Spleen (tissue), 11 donors: ENCODE measurements around the gene GSTO1. TPM values are rescaled to one million over a fixed set of nuclear protein-coding genes. Genes with fewer than 3 reads are reported as not detected.
A peak's percentile ranks its signal among the peaks of the same experiment; 100 is the strongest.

Experiments used
- DNase-seq: peaks from one replicate; pipeline ENCODE4 v3.0.0-alpha.2; 2020
- H3K27ac ChIP-seq, 8 donors: fragments of 200-600 bp; sonication (generic) in 7 of 8; 1 replicate in 4 of 8; 2 replicates in 4 of 8; pipeline versions ENCODE4 v1.5.0 to v1.8.0; 2016 to 2021; ENCODE audit warnings: inconsistent platforms in 4 of 8, mild to moderate bottlenecking in 4 of 8, moderate library complexity in 1 of 8
- H3K27me3 ChIP-seq, 7 donors: fragments of 200-600 bp; sonication (generic) in 6 of 7; replicated peaks in 1 of 7; 1 replicate in 4 of 7; 2 replicates in 3 of 7; pipeline versions ENCODE4 v1.5.0 to v1.8.0; 2016 to 2021; ENCODE audit warnings: inconsistent platforms in 3 of 7, mild to moderate bottlenecking in 1 of 7
- H3K36me3 ChIP-seq, 6 donors: fragments of 200-600 bp; sonication (generic) in 5 of 6; 1 replicate in 4 of 6; 2 replicates in 2 of 6; pipeline versions ENCODE4 v1.5.0 to v1.8.0; 2016 to 2021; ENCODE audit warnings: inconsistent platforms in 2 of 6
- H3K4me1 ChIP-seq, 6 donors: fragments of 200-600 bp; sonication (generic) in 5 of 6; 1 replicate in 3 of 6; 2 replicates in 3 of 6; pipeline versions ENCODE4 v1.5.0 to v1.8.0; 2016 to 2021; ENCODE audit warnings: inconsistent platforms in 3 of 6
- H3K4me3 ChIP-seq, 8 donors: fragments of 200-600 bp; sonication (generic) in 7 of 8; 1 replicate in 4 of 8; 2 replicates in 4 of 8; pipeline versions ENCODE4 v1.5.0 to v1.8.0; 2016 to 2021; ENCODE audit warnings: inconsistent platforms in 4 of 8, mild to moderate bottlenecking in 4 of 8, moderate library complexity in 2 of 8
- H3K9me3 ChIP-seq, 8 donors: fragments of 200-600 bp; sonication (generic) in 7 of 8; 1 replicate in 4 of 8; 2 replicates in 4 of 8; pipeline versions ENCODE4 v1.5.0 to v1.8.0; 2016 to 2021; ENCODE audit warnings: inconsistent platforms in 4 of 8
- POLR2A ChIP-seq, 3 donors: fragments of 450-650 bp; IDR thresholded peaks; one replicate each; pipeline ENCODE4 v1.5.1; 2017; ENCODE audit warnings: antibody characterized with exemption in 3 of 3, mild to moderate bottlenecking in 1 of 3
- POLR2AphosphoS5 ChIP-seq, 3 donors: sonication (generic); formaldehyde crosslinking; IDR thresholded peaks; one replicate each; pipeline ENCODE4 v1.5.1; 2017; ENCODE audit warnings: antibody characterized with exemption in 3 of 3
- WGBS, 5 donors: extraction: QIAGEN DNeasy Blood & Tissue Kit in 3 of 5; methylation state at CpG; one replicate each; pipeline versions ENCODE4 v1.1.5 to v1.1.7; 2013 to 2018; 5-methylcytosine and 5-hydroxymethylcytosine counted together
- intact Hi-C: fragments of 100-400 bp; cut with DNase I; formaldehyde crosslinking; loops from one replicate; pipeline ENCODE4 v1.15.0; 2023; ENCODE audit warnings: low total_unique reads
- polyA plus RNA-seq, 3 donors: library from polyadenylated mRNA; stranded (reverse); fragments of 200-250 nt; gene quantifications; one replicate each; pipeline ENCODE4 v1.2.1, GENCODE V29; 2013
- total RNA-seq, 7 donors: library from RNA; depleted of rRNA in 3 of 7; stranded (reverse); fragments of >200 nt in 3 of 7; fragmentation: NEBNext Ultra II Directional in 4 of 7; extraction: Animal tissue kit (Norgen Biotek cat#: 25700) in 4 of 7; gene quantifications; one replicate each; pipeline versions ENCODE4 v1.1.0 to v1.2.1, GENCODE V29; 2016 to 2021
- TF ChIP-seq, protein P1 (sequence below), 11 experiments: fragments of 200-600 bp in 7 of 11; fragments of 450-650 bp in 4 of 11; sonication (generic) in 4 of 11; IDR thresholded peaks in 8 of 11; conservative IDR thresholded peaks in 3 of 11; 1 replicate in 7 of 11; 2 replicates in 4 of 11; pipeline versions ENCODE4 v1.4.0 to v1.8.0; 2016 to 2021; ENCODE audit warnings: antibody characterized with exemption in 11 of 11, inconsistent platforms in 4 of 11, mild to moderate bottlenecking in 1 of 11
- donor health status: healthy with polysubstance abuse.
- donor health status: DM: no; HTN: no; CAD: no; lungs with moderate emphysema.
- donor health status: DM: no; HTN: no; CAD: no.
- donor health status: Bipolar disorder and iron deficiency.
- donor health status: healthy.
- donor health status: DM: no; HTN: no; CAD: no.
- donor health status: DM: yes; HTN: yes; CAD: no.

The GSTO1 gene
- total and polyA plus RNA-seq, 10 donors: 64.4 to 157 (median 90.8) TPM

- Histone ChIP-seq H3K4me3 (no peak overlapping the region), H3K27ac (peak overlapping the region in 7 of 8 donors; percentile 4 to 63 (median 25)), H3K9me3 (no peaks in the 10 kb centered on the region), H3K36me3 (peaks cover 0 to 58% (median 17%) of the 10 kb centered on the region in 6 donors), H3K27me3 (no peaks in the 10 kb centered on the region), H3K4me1 (peaks cover 10 to 95% (median 42%) of the 10 kb centered on the region in 6 donors)
- no peak for DNase-seq
- intact Hi-C loops: no loop called here
- no peak for TF ChIP-seq POLR2AphosphoS5 (IDR thresholded peaks at IDR 0.05)
- TF ChIP-seq, protein P1, sequence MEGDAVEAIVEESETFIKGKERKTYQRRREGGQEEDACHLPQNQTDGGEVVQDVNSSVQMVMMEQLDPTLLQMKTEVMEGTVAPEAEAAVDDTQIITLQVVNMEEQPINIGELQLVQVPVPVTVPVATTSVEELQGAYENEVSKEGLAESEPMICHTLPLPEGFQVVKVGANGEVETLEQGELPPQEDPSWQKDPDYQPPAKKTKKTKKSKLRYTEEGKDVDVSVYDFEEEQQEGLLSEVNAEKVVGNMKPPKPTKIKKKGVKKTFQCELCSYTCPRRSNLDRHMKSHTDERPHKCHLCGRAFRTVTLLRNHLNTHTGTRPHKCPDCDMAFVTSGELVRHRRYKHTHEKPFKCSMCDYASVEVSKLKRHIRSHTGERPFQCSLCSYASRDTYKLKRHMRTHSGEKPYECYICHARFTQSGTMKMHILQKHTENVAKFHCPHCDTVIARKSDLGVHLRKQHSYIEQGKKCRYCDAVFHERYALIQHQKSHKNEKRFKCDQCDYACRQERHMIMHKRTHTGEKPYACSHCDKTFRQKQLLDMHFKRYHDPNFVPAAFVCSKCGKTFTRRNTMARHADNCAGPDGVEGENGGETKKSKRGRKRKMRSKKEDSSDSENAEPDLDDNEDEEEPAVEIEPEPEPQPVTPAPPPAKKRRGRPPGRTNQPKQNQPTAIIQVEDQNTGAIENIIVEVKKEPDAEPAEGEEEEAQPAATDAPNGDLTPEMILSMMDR (IDR thresholded peaks at IDR 0.05 in 8 of 11, conservative IDR thresholded peaks at IDR 0.05 in 3 of 11): no peak
- no peak for TF ChIP-seq POLR2A (IDR thresholded peaks at IDR 0.05)
- 42 to 64% (median 49%) methylated on average over 4 of the region's 4 CpGs for WGBS, 5 donors
Measured at GRCh38 chr10:104308439-104308903, 53.8 kb downstream of the GSTO1 start.

DNA sequence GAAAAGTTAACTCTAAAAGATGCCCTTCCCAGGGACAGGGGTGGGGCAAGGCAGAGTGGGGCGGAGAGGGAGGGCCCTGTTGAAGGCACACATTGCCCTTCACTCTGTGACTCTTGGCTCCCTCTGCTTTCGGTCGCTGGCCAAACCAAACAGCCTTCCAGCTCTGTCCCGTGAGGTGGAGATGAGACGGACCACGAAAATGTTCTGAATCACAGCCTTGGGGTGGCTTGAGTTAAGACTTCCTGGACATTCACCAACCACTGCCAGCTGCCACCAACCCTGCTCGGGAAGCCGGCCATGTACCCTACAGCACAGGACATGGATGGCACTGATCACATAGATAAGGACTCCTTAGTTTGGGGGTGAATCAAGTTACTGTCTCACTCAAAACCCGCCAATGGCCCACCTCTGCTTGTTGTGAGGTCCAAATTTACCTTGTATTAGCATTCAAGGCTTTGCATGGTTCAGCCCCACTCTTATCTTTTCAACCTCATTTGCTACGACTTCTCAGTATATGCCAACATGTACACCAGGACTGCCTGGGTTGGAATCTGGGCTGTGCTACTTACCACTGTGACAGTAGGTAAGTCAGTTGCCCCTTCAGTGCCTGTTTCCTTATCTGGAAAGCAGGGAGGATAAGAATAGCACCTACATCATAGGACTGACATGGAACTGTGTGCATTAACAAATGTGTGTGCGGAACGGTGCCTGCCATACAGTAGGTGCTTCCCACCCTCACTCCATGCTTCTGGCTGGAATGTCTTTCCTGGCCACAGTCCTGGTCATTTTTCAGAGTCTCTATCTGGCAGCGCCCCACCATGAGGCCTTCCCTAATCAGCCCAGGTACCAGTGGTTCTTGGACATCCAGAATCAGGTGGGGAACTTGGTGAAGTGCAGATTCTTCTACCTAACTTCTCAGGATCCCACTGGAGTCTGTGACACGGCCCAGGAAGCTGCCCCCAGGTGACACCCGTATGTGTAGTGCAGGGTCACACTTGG lies 55.6 kb downstream of the GSTO1 start:
- Histone ChIP-seq H3K4me3 (no peak overlapping the region), H3K4me1 (peaks cover 10 to 93% (median 33%) of the 10 kb centered on the region in 6 donors), H3K27me3 (no peaks in the 10 kb centered on the region), H3K36me3 (peaks cover 2 to 76% (median 35%) of the 10 kb centered on the region in 6 donors), H3K9me3 (no peaks in the 10 kb centered on the region), H3K27ac (peak overlapping the region in 4 of 8 donors; percentile 4 to 59 (median 30))
- intact Hi-C loops: no loop called here
- TF ChIP-seq, protein P1 (IDR thresholded peaks at IDR 0.05 in 8 of 11, conservative IDR thresholded peaks at IDR 0.05 in 3 of 11): no peak
- TF ChIP-seq POLR2AphosphoS5 (IDR thresholded peaks at IDR 0.05) (peak in 2 of 3 donors; percentile 19 to 34), POLR2A (IDR thresholded peaks at IDR 0.05) (no peak)
- no peak for DNase-seq
- WGBS, 5 donors: 81 to 91% (median 83%) methylated on average over 15 of the region's 15 CpGs

- Histone ChIP-seq H3K27me3 (no peaks in the 10 kb centered on the region), H3K4me3 (no peak overlapping the region), H3K9me3 (no peaks in the 10 kb centered on the region), H3K36me3 (peaks cover 5 to 86% (median 43%) of the 10 kb centered on the region in 6 donors), H3K27ac (peak overlapping the region in 2 of 8 donors; percentile 48 to 59), H3K4me1 (peaks cover 4 to 86% (median 28%) of the 10 kb centered on the region in 6 donors)
- intact Hi-C loops: no loop called here
- TF ChIP-seq POLR2A (IDR thresholded peaks at IDR 0.05) (no peak), POLR2AphosphoS5 (IDR thresholded peaks at IDR 0.05) (no peak)
- TF ChIP-seq, protein P1 (IDR thresholded peaks at IDR 0.05 in 8 of 11, conservative IDR thresholded peaks at IDR 0.05 in 3 of 11): no peak
- no peak for DNase-seq
- 82 to 89% (median 85%) methylated on average over 5 of the region's 5 CpGs for WGBS, 5 donors
Measured at GRCh38 chr10:104311184-104311720, 56.6 kb downstream of the GSTO1 start.
